H1 (cell line): Measurements from ENCODE around the gene ZBTB37. TPM values are rescaled to one million over a fixed set of nuclear protein-coding genes. Genes with fewer than 3 reads are reported as not detected.

Source experiments
- CTCF ChIA-PET: fragments of 300-600 bp; sonication (Branson Sonifier 250); formaldehyde crosslinking; loops from one replicate; lab custom pipeline; 2021; ENCODE audit not compliant: partially characterized antibody; lab: Charles Lee
- POLR2A ChIA-PET: fragments of 300-600 bp; sonication (Branson Sonifier 250); formaldehyde crosslinking; loops from one replicate; lab custom pipeline; 2021; ENCODE audit warnings: inconsistent platforms; ENCODE audit not compliant: partially characterized antibody; lab: Charles Lee
- DNase-seq, 2 experiments: peaks; one replicate each; pipeline versions ENCODE4 v3.0.0 to v3.0.0-alpha.2; 2010 to 2022; ENCODE audit warnings: low spot score in 2 of 2, low read depth in 1 of 2, mixed read lengths in 1 of 2
- FAIRE-seq: peaks from 2 replicates; lab custom pipeline; 2011; peaks lifted over from hg19 to GRCh38; lab: Jason Lieb, UNC
- H2AFZ ChIP-seq: 2 replicates; pipeline ENCODE4 v1.8.1; 2012; ENCODE audit warnings: low read length, inconsistent platforms
- H2AK5ac ChIP-seq: 2 replicates; pipeline ENCODE4 v1.6.1; 2013; ENCODE audit warnings: low read depth, low read length
- H2BK120ac ChIP-seq: replicated peaks from 2 replicates; pipeline ENCODE3; 2013; ENCODE audit warnings: low read depth, low read length, inconsistent platforms
- H2BK12ac ChIP-seq: 2 replicates; pipeline ENCODE4 v1.6.1; 2013; ENCODE audit warnings: low read depth, low read length
- H2BK15ac ChIP-seq: 2 replicates; pipeline ENCODE4 v1.6.1; 2013; ENCODE audit warnings: low read length
- H2BK20ac ChIP-seq: 2 replicates; pipeline ENCODE4 v1.6.1; 2013; ENCODE audit warnings: low read length
- H2BK5ac ChIP-seq: 2 replicates; pipeline ENCODE4 v1.6.1; 2013; ENCODE audit warnings: low read depth, low read length
- H3K14ac ChIP-seq: 2 replicates; pipeline ENCODE4 v1.6.1; 2013; ENCODE audit warnings: inconsistent platforms; ENCODE audit not compliant: insufficient read length
- H3K18ac ChIP-seq: 2 replicates; pipeline ENCODE4 v1.6.1; 2013; ENCODE audit warnings: low read length; ENCODE audit errors: extremely low read depth
- H3K23ac ChIP-seq: 2 replicates; pipeline ENCODE4 v1.6.1; 2013; ENCODE audit warnings: inconsistent platforms; ENCODE audit not compliant: insufficient read length
- H3K23me2 ChIP-seq: 2 replicates; pipeline ENCODE4 v1.6.1; 2013; ENCODE audit warnings: low read depth, low read length
- H3K27ac ChIP-seq: 2 replicates; pipeline ENCODE4 v1.6.1; 2011; ENCODE audit warnings: low read depth, low read length, inconsistent platforms
- H3K27me3 ChIP-seq, 4 experiments: replicated peaks in 1 of 4; 1 replicate in 1 of 4; 2 replicates in 3 of 4; pipeline versions ENCODE4 v1.6.1 to v1.8.1; 2011 to 2013; ENCODE audit warnings: low read length in 3 of 4, mild to moderate bottlenecking in 3 of 4, inconsistent platforms in 2 of 4, mixed read lengths in 2 of 4, moderate library complexity in 1 of 4; ENCODE audit not compliant: control insufficient read depth in 3 of 4, insufficient read depth in 3 of 4; ENCODE audit errors: extremely low read depth in 1 of 4
- H3K36me3 ChIP-seq, 4 experiments: 2 replicates each; pipeline versions ENCODE4 v1.6.1 to v1.8.1; 2011 to 2013; ENCODE audit warnings: mild to moderate bottlenecking in 4 of 4, low read length in 3 of 4, moderate library complexity in 2 of 4, control low read depth in 1 of 4, inconsistent platforms in 1 of 4; ENCODE audit not compliant: insufficient read depth in 4 of 4, control insufficient read depth in 2 of 4
- H3K4ac ChIP-seq: replicated peaks from 2 replicates; pipeline ENCODE3; 2013; ENCODE audit warnings: low read length, low read depth, mixed read lengths, inconsistent platforms; ENCODE audit not compliant: insufficient read length
- H3K4me1 ChIP-seq, 4 experiments: replicated peaks in 1 of 4; 1 replicate in 1 of 4; 2 replicates in 3 of 4; pipeline versions ENCODE4 v1.6.1 to v1.8.1; 2011 to 2013; ENCODE audit warnings: low read length in 3 of 4, inconsistent platforms in 2 of 4, mixed read lengths in 1 of 4; ENCODE audit not compliant: insufficient read depth in 4 of 4, control insufficient read depth in 3 of 4
- H3K4me2 ChIP-seq, 2 experiments: 2 replicates each; pipeline versions ENCODE4 v1.6.1 to v1.8.1; 2011 to 2013; ENCODE audit warnings: low read depth in 2 of 2, low read length in 2 of 2, control low read depth in 1 of 2, inconsistent platforms in 1 of 2, mild to moderate bottlenecking in 1 of 2; ENCODE audit not compliant: insufficient read depth in 1 of 2
- H3K4me3 ChIP-seq, 4 experiments: fragments of 200-600, 300-600 bp in 1 of 4; sonication (generic), shearing (Covaris generic), sonication (Bioruptor Twin) in 1 of 4; 2 replicates each; pipeline versions ENCODE4 v1.5.1 to v1.8.1; 2011 to 2016; ENCODE audit warnings: low read length in 4 of 4, low read depth in 3 of 4, control low read depth in 2 of 4, inconsistent platforms in 2 of 4, mild to moderate bottlenecking in 2 of 4, mixed read lengths in 1 of 4, moderate library complexity in 1 of 4; ENCODE audit not compliant: insufficient read depth in 2 of 4; ENCODE audit errors: extremely low read depth in 1 of 4
- H3K56ac ChIP-seq: replicated peaks from 2 replicates; pipeline ENCODE3; 2013; ENCODE audit warnings: low read depth, mild to moderate bottlenecking, mixed read lengths, low read length, inconsistent platforms; ENCODE audit not compliant: insufficient read length
- H3K79me1 ChIP-seq: 2 replicates; pipeline ENCODE4 v1.6.1; 2013; ENCODE audit warnings: low read depth, low read length, control low read depth
- H3K79me2 ChIP-seq, 2 experiments: 2 replicates each; pipeline versions ENCODE4 v1.6.1 to v1.8.1; 2012 to 2013; ENCODE audit warnings: low read length in 2 of 2, mild to moderate bottlenecking in 2 of 2, inconsistent platforms in 1 of 2; ENCODE audit not compliant: insufficient read depth in 2 of 2, control insufficient read depth in 1 of 2
- H3K9ac ChIP-seq, 4 experiments: replicated peaks in 1 of 4; 1 replicate in 1 of 4; 2 replicates in 3 of 4; pipeline versions ENCODE4 v1.6.1 to v1.8.1; 2011 to 2013; ENCODE audit warnings: low read depth in 3 of 4, low read length in 3 of 4, control low read depth in 2 of 4, mild to moderate bottlenecking in 2 of 4, moderate library complexity in 2 of 4, inconsistent platforms in 1 of 4; ENCODE audit errors: extremely low read depth in 1 of 4
- H3K9me3 ChIP-seq, 2 experiments: 2 replicates each; pipeline versions ENCODE4 v1.6.1 to v1.8.1; 2012 to 2013; ENCODE audit warnings: mild to moderate bottlenecking in 2 of 2, moderate library complexity in 2 of 2, control low read depth in 1 of 2, inconsistent platforms in 1 of 2, low read depth in 1 of 2, low read length in 1 of 2, mixed read lengths in 1 of 2; ENCODE audit not compliant: insufficient read depth in 2 of 2
- H4K20me1 ChIP-seq, 2 experiments: replicated peaks in 1 of 2; 2 replicates each; pipeline versions ENCODE3 to v1.8.1; 2011 to 2013; ENCODE audit warnings: inconsistent platforms in 2 of 2, low read length in 2 of 2, mild to moderate bottlenecking in 1 of 2; ENCODE audit not compliant: insufficient read depth in 2 of 2, control insufficient read depth in 1 of 2
- H4K5ac ChIP-seq: 2 replicates; pipeline ENCODE4 v1.6.1; 2013; ENCODE audit warnings: low read length, low read depth, mixed read lengths, inconsistent platforms; ENCODE audit not compliant: insufficient read length
- H4K8ac ChIP-seq: 2 replicates; pipeline ENCODE4 v1.8.0; 2013; ENCODE audit warnings: mild to moderate bottlenecking, moderate library complexity, low read length, inconsistent platforms; ENCODE audit not compliant: insufficient read depth; ENCODE audit errors: extremely low read depth
- H4K91ac ChIP-seq: replicated peaks from 2 replicates; pipeline ENCODE3; 2013; ENCODE audit warnings: low read length, mixed read lengths, inconsistent platforms; ENCODE audit not compliant: insufficient read length
- POLR2A ChIP-seq, 2 experiments: IDR thresholded peaks; 1 replicate in 1 of 2; 2 replicates in 1 of 2; pipeline ENCODE4 v1.6.1; 2011; ENCODE audit warnings: low read depth in 2 of 2, low read length in 2 of 2, mild to moderate bottlenecking in 2 of 2; ENCODE audit errors: control extremely low read depth in 1 of 2
- RFX5 ChIP-seq: IDR thresholded peaks from 2 replicates; pipeline ENCODE4 v1.6.1; 2011; ENCODE audit warnings: low read depth, low read length, improper control_type of control experiment, borderline replicate concordance
- SIX5 ChIP-seq: IDR thresholded peaks from 2 replicates; pipeline ENCODE4 v1.6.1; 2011; ENCODE audit warnings: mild to moderate bottlenecking, low read depth, low read length
- TAF1 ChIP-seq: IDR thresholded peaks from 2 replicates; pipeline ENCODE4 v1.6.1; 2011; ENCODE audit warnings: mild to moderate bottlenecking, low read depth, low read length
- TBP ChIP-seq: IDR thresholded peaks from 2 replicates; pipeline ENCODE4 v1.6.1; 2011; ENCODE audit warnings: low read depth, low read length, improper control_type of control experiment
- WGBS, 2 experiments: shearing (Covaris generic) in 1 of 2; methylation state at CpG; one replicate each; pipeline versions ENCODE4 v1.1.6 to v1.1.7; 2013 to 2015; ENCODE audit warnings: low lambda C conversion rate in 2 of 2, mixed read lengths in 2 of 2, inconsistent platforms in 1 of 2, low coverage in 1 of 2, missing lambda C conversion rate in 1 of 2; ENCODE audit not compliant: insufficient replicate concordance in 2 of 2, insufficient coverage in 1 of 2, insufficient read length in 1 of 2; ENCODE audit errors: extremely low coverage in 1 of 2, missing lambda C conversion rate in 1 of 2; 5-methylcytosine and 5-hydroxymethylcytosine counted together
- polyA plus RNA-seq, 7 experiments: library from polyadenylated mRNA; depleted of rRNA in 3 of 7; stranded (reverse) in 5 of 7; unstranded in 2 of 7; fragments of >200 nt in 5 of 7; fragments of 200-250 nt in 2 of 7; gene quantifications; 1 replicate in 5 of 7; 2 replicates in 1 of 7; 4 replicates in 1 of 7; pipeline versions ENCODE4 v1.2.1 to v1.2.3, GENCODE V29; 2011 to 2013; ENCODE audit warnings: missing spikeins in 2 of 7, mixed read lengths in 2 of 7
- total RNA-seq: library from RNA; stranded (reverse); fragmentation: NEBNext Ultra II Directional; extraction: Animal tissue kit (Norgen Biotek cat#: 25700); gene quantifications from 2 replicates; pipeline ENCODE4 v1.2.1, GENCODE V29; 2021

The ZBTB37 gene
- total and polyA plus RNA-seq, 2 of the 8 experiments (the other 6 are each of a cell fraction or from before 2014, with no cell fraction given) = 1.7 to 12.5 TPM

DNA sequence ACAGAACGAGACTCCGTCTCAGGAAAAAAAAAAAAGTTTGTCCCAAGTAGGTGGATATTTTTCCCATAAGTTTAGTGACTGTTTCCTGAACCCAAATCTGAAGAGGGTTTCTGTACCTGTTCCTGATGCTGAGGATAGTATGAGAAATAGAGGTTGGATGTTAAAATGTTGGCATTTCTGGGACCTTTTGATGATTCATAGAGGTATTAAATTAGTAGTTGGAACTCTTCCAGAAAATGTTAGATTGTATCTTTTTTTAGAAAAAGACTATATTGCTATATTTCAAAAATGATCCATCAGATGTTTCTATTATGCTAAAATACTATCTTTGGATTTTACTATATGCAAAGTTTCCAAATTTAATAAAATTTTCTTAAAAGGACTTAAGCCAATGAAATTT, 40.6 kb upstream of the ZBTB37 start:
- Histone ChIP-seq H3K4me2 (no peak overlapping the region), H3K79me1 (no peaks in the 10 kb centered on the region), H3K36me3 (peaks cover 0 to 17% (median 9%) of the 10 kb centered on the region in 4 experiments; a peak in 5 of 8 replicates), H2AFZ (no peak overlapping the region), H2BK20ac (no peak overlapping the region), H3K23me2 (peaks cover 7% of the 10 kb centered on the region), H2AK5ac (no peak overlapping the region), H3K18ac (no peak overlapping the region), H2BK12ac (no peak overlapping the region), H4K8ac (no peak overlapping the region), H2BK5ac (no peak overlapping the region), H2BK120ac (no peak overlapping the region), H3K56ac (no peak overlapping the region), H4K91ac (no peak overlapping the region), H4K5ac (no peak overlapping the region), H3K4ac (no peak overlapping the region), H3K23ac (no peak overlapping the region), H3K9me3 (no peaks in the 10 kb centered on the region), H3K79me2 (peaks cover 7 to 14% of the 10 kb centered on the region in 2 experiments), H3K4me3 (no peak overlapping the region), H3K14ac (no peak overlapping the region), H4K20me1 (peaks cover 0 to 2% of the 10 kb centered on the region in 2 experiments), H3K27ac (no peak overlapping the region), H3K4me1 (no peaks in the 10 kb centered on the region; a peak in 3 of 7 replicates), H3K27me3 (no peaks in the 10 kb centered on the region), H3K9ac (no peak overlapping the region), H2BK15ac (no peak overlapping the region)
- no peak for FAIRE-seq
- no peak for TF ChIP-seq TAF1
- no peak for TF ChIP-seq SIX5
- no peak for TF ChIP-seq RFX5
- no peak for TF ChIP-seq POLR2A (IDR thresholded peaks at IDR 0.05; ENCODE audit: control extremely low read depth in 1 of 2, low read depth in 2 of 2, low read length in 2 of 2)
- no peak for TF ChIP-seq TBP
- CTCF ChIA-PET = no interaction called here
- POLR2A ChIA-PET = interaction anchor here (0.6 to 10.0 kb wide), 2 partner anchors 14 to 37 kb away, joined by 3 to 166 read pairs; partner anchors contain the start of genes GAS5 and ZBTB37
- WGBS, 2 experiments = 89% methylated on average over 2 of the region's 2 CpGs; no CpG with 5 or more reads in 1 of the 2 experiments
- DNase-seq = no peak
